HG03103 (cell line): ENCODE results near the gene FMN1.

ENCODE experiments used
- ATAC-seq: cut with Tn5 transposase; IDR thresholded peaks from one replicate; pipeline ENCODE4 v1.9.1; 2021; ENCODE audit warnings: low read depth; ENCODE audit not compliant: unreplicated experiment

FMN1 gene

DNA sequence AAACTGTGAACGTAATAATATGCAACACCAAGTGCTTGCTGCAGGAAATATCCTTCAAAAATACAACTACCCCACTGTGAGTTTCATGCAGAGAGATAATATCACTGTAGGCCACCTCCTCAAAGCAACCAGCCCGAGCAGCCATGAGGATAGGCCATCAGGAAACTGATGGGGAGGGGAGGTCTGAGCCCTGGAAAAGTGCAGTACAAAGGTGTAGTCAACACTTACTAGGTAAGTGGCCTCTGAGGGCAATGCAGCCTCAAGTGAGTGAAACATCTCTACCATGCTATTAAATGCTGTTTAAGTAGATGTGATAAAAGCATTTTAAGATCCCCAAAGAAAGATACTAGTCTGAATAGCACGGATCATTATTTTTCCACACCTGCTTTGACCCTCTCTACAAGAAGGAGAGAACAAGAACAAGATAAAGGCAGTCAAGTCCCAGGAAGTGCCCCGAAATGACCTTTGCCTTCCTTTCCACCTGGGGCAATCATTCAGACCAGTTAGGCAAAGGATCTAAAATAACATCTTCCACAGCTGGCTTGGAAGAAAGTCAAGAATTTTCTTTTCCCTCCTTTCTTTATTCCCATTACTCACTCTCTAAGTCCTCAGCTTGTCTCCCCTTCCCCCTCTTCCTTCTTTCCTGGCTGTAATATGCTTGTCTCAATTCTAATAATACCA is 62.8 kb downstream of the FMN1 start:
- ATAC-seq: no peak

DNA sequence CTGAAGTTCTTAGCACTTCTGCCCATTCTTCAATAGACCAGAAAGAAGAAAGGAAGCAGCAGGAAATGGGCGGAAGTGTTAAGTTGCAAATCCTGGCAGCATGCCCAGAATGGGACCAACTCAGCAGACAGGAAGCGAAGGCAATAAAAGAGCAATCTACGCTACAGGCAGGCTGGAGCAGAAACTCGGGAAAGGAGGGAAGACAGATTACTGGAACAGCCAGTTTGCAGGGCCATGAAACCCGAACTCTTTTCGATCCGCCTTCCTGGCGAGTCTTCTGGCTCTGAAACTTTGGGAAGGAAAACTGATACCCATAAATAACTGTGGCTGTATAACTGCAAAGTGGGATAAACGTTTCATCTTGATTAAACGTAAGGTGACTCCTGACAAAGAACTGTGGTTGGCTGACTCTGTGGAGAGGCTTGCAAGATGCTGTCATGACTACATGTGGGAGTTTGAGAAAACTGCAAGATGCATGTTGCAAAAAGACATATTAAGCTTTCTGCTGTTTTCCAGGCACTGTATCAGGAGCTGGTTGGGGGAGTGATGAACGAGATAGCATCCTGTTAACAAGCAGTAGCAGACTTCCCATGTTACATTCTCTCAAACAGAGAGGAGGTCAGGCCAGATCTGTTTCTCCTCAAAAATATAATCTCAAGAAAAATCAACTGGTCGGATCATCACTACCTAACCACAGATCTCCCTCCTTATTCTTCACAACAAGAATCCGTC is 67.8 kb downstream of the FMN1 start:
- no peak for ATAC-seq

- ATAC-seq: no peak
Observed at GRCh38 chr15:33125894-33126537, 68.5 kb downstream of the FMN1 start.

GRCh38 chr15:33124811-33125210 is 69.7 kb downstream of the FMN1 start:
- no peak for ATAC-seq

- ATAC-seq: no peak
Observed at GRCh38 chr15:33124279-33124678, 70.2 kb downstream of the FMN1 start.

DNA sequence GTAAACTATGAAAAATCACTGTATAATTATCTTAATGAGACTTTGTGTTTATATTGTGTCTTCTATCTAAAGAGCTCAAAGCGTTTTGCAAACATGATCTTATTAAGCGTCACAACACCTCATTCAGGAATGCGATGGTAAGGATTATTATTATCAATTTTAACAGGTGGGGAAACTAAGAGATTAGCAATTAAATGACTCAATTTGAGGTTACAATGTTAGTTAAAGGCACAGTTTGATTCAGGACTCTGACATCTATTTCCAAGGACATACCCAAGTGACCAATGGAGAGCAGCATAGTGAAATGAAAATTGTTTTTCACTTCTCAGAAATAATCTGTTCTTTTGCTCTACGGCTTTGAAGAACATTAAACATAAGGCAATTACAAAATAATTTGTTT is 74.6 kb downstream of the FMN1 start:
- ATAC-seq: no peak

GRCh38 chr15:33119273-33119672 is 75.2 kb downstream of the FMN1 start:
- ATAC-seq: no peak

GRCh38 chr15:33116198-33116597 is 78.3 kb downstream of the FMN1 start:
- no peak for ATAC-seq

GRCh38 chr15:33115191-33115861 is 79.2 kb downstream of the FMN1 start:
- no peak for ATAC-seq

DNA sequence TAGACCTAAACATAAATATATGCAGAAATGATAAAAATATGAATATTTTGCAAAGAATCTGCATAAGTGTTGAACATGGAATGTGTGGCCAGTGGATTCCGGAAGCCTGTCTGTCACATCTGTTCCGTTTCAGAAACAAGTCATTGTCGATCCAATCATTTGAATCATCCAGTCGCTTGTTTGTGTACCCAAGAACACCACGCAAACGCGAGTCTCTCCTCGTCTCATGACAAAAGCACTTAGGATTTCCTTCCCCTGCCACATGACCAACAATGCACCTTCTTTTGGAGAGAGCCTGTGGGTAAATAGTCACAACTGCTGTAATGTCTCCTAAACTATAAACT is 80.2 kb downstream of the FMN1 start:
- no peak for ATAC-seq

GRCh38 chr15:33113666-33114373 is 80.7 kb downstream of the FMN1 start:
- ATAC-seq: no peak

GRCh38 chr15:33112541-33113105 is 81.9 kb downstream of the FMN1 start:
- no peak for ATAC-seq

DNA sequence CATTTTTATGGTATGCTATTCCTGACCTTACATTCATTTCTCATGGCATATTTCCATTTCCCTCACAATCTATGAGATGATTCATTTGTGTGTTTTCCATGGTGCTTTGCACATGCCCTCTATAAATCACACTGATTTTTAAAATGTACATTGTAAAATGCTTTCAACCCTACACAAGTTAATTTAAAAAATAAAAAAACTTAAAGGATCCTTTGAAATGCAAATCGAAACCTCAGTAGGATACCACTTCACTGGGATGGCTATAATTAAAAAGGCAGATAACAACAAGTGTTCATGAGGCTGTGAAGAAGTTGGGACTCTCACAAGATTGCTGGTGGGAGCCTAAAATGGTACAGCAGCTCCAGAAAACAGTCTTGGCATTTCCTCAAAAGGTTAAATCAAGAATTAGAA is 83.5 kb downstream of the FMN1 start:
- ATAC-seq: no peak

DNA sequence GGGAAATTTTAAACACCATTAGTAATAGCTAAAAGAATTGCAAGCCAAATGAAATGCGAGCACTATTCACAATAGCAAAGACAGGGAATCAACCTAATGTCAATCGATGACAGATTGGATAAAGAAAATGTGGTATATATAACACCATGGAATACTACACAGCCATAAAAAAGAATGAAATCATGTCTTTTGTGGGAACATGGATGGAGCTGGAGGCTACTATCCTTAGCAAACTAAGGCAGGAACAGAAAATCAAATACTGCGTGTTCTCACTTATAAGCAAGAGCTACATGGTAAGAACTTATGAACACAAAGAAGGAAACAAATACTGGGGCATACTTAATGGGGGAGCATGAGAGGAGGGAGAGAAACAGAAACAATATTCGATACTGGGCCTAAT is 85.2 kb downstream of the FMN1 start:
- ATAC-seq: no peak

DNA sequence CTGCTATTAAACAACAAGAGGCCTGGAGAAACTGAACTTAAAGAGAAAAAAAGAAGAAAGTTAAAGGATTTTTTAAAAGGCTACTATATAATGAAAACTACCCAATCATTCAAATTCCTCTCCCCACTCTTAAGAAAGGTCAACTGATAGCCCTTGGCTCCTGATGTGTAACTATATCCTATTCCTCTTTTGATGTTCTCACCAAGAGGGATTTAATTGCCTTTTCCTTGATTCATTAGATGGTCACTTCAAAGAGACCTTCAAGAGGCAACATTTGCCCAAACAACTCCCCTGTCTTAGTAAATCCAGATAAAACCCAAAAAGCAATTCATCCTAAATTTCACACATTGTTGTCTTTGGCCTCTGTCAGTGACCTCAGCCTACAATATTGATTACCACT is 86.0 kb downstream of the FMN1 start:
- no peak for ATAC-seq

DNA sequence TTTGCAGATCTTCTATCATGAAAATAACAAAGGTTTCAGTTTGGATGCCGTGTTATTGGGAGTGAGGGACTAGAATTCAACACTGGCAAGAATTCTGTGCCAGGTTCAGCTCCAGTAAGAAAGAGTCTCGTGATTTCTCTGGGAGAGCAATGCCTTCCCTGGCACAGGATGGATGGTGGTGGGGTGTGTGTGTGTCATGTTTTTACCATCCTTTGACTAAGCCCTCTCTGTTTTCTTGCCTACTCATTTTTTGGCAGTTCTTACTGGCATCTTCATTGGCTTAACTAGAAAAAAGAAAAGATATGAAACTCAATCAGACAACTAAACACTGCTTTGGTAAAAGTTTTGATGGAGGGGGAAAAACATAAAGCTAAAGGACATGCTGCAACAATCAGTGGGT is 86.6 kb downstream of the FMN1 start:
- no peak for ATAC-seq

GRCh38 chr15:33104212-33104611 is 90.3 kb downstream of the FMN1 start:
- ATAC-seq: no peak

- ATAC-seq: no peak
Observed at GRCh38 chr15:33101036-33101435, 93.5 kb downstream of the FMN1 start.

GRCh38 chr15:33100314-33100713 is 94.2 kb downstream of the FMN1 start:
- ATAC-seq: no peak

GRCh38 chr15:33099739-33100138 is 94.8 kb downstream of the FMN1 start:
- no peak for ATAC-seq
